Stimulated activated naive B cell treated with anti-CD40 and anti-IgM and Interleukin-4, amounts not matched to agents 10 μg/mL and 1 μg/mL and 100 μg/mL, for 72 hours (primary cell): ENCODE measurements around the gene CIC.
A peak's percentile ranks its signal among the peaks of the same experiment; 100 is the strongest.

Experiments
- ATAC-seq, 2 donors: fragments of 150-1000 bp; cut with Tn5 transposase; replicated peaks; 2 replicates each; pipeline ENCODE4 v1.10.0; 2021; ENCODE audit warnings: moderate library complexity in 1 of 2
- DNase-seq: peaks from one replicate; pipeline ENCODE4 v3.0.0; 2021
- H3K27ac Mint-ChIP-seq: one replicate; pipeline ENCODE4 v1.8.0; 2022; ENCODE audit warnings: mild to moderate bottlenecking, mixed read lengths
- H3K27me3 Mint-ChIP-seq, 2 donors: one replicate each; pipeline ENCODE4 v1.8.0; 2022; ENCODE audit warnings: mixed read lengths in 2 of 2
- H3K36me3 Mint-ChIP-seq, 2 donors: one replicate each; pipeline ENCODE4 v1.8.0; 2022; ENCODE audit warnings: mixed read lengths in 2 of 2, mild to moderate bottlenecking in 1 of 2
- H3K4me1 Mint-ChIP-seq, 2 donors: one replicate each; pipeline ENCODE4 v1.8.0; 2022; ENCODE audit warnings: mixed read lengths in 2 of 2, mild to moderate bottlenecking in 1 of 2
- H3K4me3 Mint-ChIP-seq, 2 donors: one replicate each; pipeline ENCODE4 v1.8.0; 2022; ENCODE audit warnings: mild to moderate bottlenecking in 2 of 2, mixed read lengths in 2 of 2, moderate library complexity in 1 of 2
- H3K9me3 Mint-ChIP-seq, 2 donors: one replicate each; pipeline ENCODE4 v1.8.0; 2022; ENCODE audit warnings: mixed read lengths in 2 of 2, mild to moderate bottlenecking in 1 of 2

Gene CIC

GRCh38 chr19:42272989-42273406 is 3.9 kb downstream of the CIC start:
- ATAC-seq (no peak), DNase-seq (no peak)
- Mint-ChIP-seq H3K36me3 (peaks cover 30 to 45% of the 10 kb centered on the region in 2 donors), H3K27me3 (no peaks in the 10 kb centered on the region), H3K4me1 (peaks cover 39 to 55% of the 10 kb centered on the region in 2 donors), H3K4me3 (no peak overlapping the region), H3K9me3 (no peaks in the 10 kb centered on the region), H3K27ac (no peak overlapping the region)

- Mint-ChIP-seq H3K27ac (no peak overlapping the region), H3K9me3 (no peaks in the 10 kb centered on the region), H3K27me3 (no peaks in the 10 kb centered on the region), H3K4me3 (no peak overlapping the region), H3K4me1 (peaks cover 42 to 60% of the 10 kb centered on the region in 2 donors), H3K36me3 (peaks cover 30 to 45% of the 10 kb centered on the region in 2 donors)
- ATAC-seq (no peak), DNase-seq (no peak)
Measured at GRCh38 chr19:42273407-42274064, 4.5 kb downstream of the CIC start.

- H3K9me3 Mint-ChIP-seq: no peaks in the 10 kb centered on the region
- H3K36me3 Mint-ChIP-seq: peaks cover 30 to 45% of the 10 kb centered on the region in 2 donors
- H3K4me3 Mint-ChIP-seq: no peak overlapping the region
- H3K27ac Mint-ChIP-seq: no peak overlapping the region
- ATAC-seq (no peak), DNase-seq (no peak)
- H3K27me3 Mint-ChIP-seq: no peaks in the 10 kb centered on the region
- H3K4me1 Mint-ChIP-seq: peaks cover 48 to 67% of the 10 kb centered on the region in 2 donors
Measured at GRCh38 chr19:42274065-42274682, 5.1 kb downstream of the CIC start.

GRCh38 chr19:42275103-42275502 is 6.1 kb downstream of the CIC start:
- Mint-ChIP-seq H3K36me3 (peaks cover 30 to 42% of the 10 kb centered on the region in 2 donors), H3K4me3 (peak overlapping the region in 1 of 2 donors; percentile 37), H3K27me3 (no peaks in the 10 kb centered on the region), H3K27ac (no peak overlapping the region), H3K4me1 (peaks cover 47 to 65% of the 10 kb centered on the region in 2 donors), H3K9me3 (no peaks in the 10 kb centered on the region)
- no peak for ATAC-seq
- DNase-seq: no peak

- peaks cover 43 to 61% of the 10 kb centered on the region in 2 donors for H3K4me1 Mint-ChIP-seq
- H3K36me3 Mint-ChIP-seq: peaks cover 30 to 40% of the 10 kb centered on the region in 2 donors
- no peaks in the 10 kb centered on the region for H3K27me3 Mint-ChIP-seq
Measured at GRCh38 chr19:42275517-42275916, 6.5 kb downstream of the CIC start.

GRCh38 chr19:42276284-42276683 is 7.2 kb downstream of the CIC start:
- DNase-seq (no peak), ATAC-seq (no peak)
- peaks cover 39 to 53% of the 10 kb centered on the region in 2 donors for H3K4me1 Mint-ChIP-seq
- no peaks in the 10 kb centered on the region for H3K9me3 Mint-ChIP-seq
- peaks cover 29 to 36% of the 10 kb centered on the region in 2 donors for H3K36me3 Mint-ChIP-seq
- no peak overlapping the region for H3K27ac Mint-ChIP-seq
- no peaks in the 10 kb centered on the region for H3K27me3 Mint-ChIP-seq
- H3K4me3 Mint-ChIP-seq: no peak overlapping the region

More at GRCh38 chr19:42275517-42275916, 6.5 kb downstream of the CIC start:
- DNase-seq: no peak
- Mint-ChIP-seq H3K9me3 (no peaks in the 10 kb centered on the region), H3K4me3 (peak overlapping the region in 1 of 2 donors; percentile 37), H3K27ac (no peak overlapping the region)
- no peak for ATAC-seq

- ATAC-seq (no peak), DNase-seq (no peak)
- H3K27me3 Mint-ChIP-seq: no peaks in the 10 kb centered on the region
- H3K9me3 Mint-ChIP-seq: no peaks in the 10 kb centered on the region
- peaks cover 39 to 49% of the 10 kb centered on the region in 2 donors for H3K4me1 Mint-ChIP-seq
- no peak overlapping the region for H3K4me3 Mint-ChIP-seq
- H3K36me3 Mint-ChIP-seq: peaks cover 24 to 31% of the 10 kb centered on the region in 2 donors
- H3K27ac Mint-ChIP-seq: no peak overlapping the region
Measured at GRCh38 chr19:42276821-42277220, 7.8 kb downstream of the CIC start.

- Mint-ChIP-seq H3K4me1 (peaks cover 45 to 49% of the 10 kb centered on the region in 2 donors), H3K36me3 (peaks cover 21 to 31% of the 10 kb centered on the region in 2 donors), H3K9me3 (no peaks in the 10 kb centered on the region), H3K27ac (peak overlapping the region; percentile 3), H3K4me3 (peak overlapping the region in 1 of 2 donors; percentile 29), H3K27me3 (no peaks in the 10 kb centered on the region)
- ATAC-seq (no peak), DNase-seq (no peak)
Measured at GRCh38 chr19:42277821-42278451, 8.9 kb downstream of the CIC start.

GRCh38 chr19:42278452-42279154 is 9.6 kb downstream of the CIC start:
- H3K4me3 Mint-ChIP-seq: peak overlapping the region; percentile 87 to 89
- DNase-seq (no peak), ATAC-seq (no peak)
- H3K27me3 Mint-ChIP-seq: no peaks in the 10 kb centered on the region
- peak overlapping the region; percentile 88 for H3K27ac Mint-ChIP-seq
- H3K9me3 Mint-ChIP-seq: no peaks in the 10 kb centered on the region
- H3K4me1 Mint-ChIP-seq: peaks cover 45 to 49% of the 10 kb centered on the region in 2 donors
- peaks cover 19 to 25% of the 10 kb centered on the region in 2 donors for H3K36me3 Mint-ChIP-seq

- peak overlapping the region; percentile 87 to 89 for H3K4me3 Mint-ChIP-seq
- no peak for DNase-seq
Measured at GRCh38 chr19:42279155-42279901, 10.3 kb downstream of the CIC start.

GRCh38 chr19:42279902-42280814 is 11.1 kb downstream of the CIC start:
- Mint-ChIP-seq H3K4me1 (peaks cover 44% of the 10 kb centered on the region in 2 donors), H3K4me3 (peak overlapping the region; percentile 87 to 89), H3K27me3 (no peaks in the 10 kb centered on the region)

More at GRCh38 chr19:42279155-42279901, 10.3 kb downstream of the CIC start:
- H3K27ac Mint-ChIP-seq: peak overlapping the region; percentile 88
- ATAC-seq: no peak
- H3K36me3 Mint-ChIP-seq: peaks cover 17% of the 10 kb centered on the region in 2 donors
- peaks cover 42 to 46% of the 10 kb centered on the region in 2 donors for H3K4me1 Mint-ChIP-seq
- H3K9me3 Mint-ChIP-seq: no peaks in the 10 kb centered on the region
- H3K27me3 Mint-ChIP-seq: no peaks in the 10 kb centered on the region

GRCh38 chr19:42280815-42281145 is 11.7 kb downstream of the CIC start:
- DNase-seq: no peak
- H3K9me3 Mint-ChIP-seq: no peaks in the 10 kb centered on the region
- peak; percentile 0 to 1 for ATAC-seq
- peak overlapping the region; percentile 91 for H3K27ac Mint-ChIP-seq
- H3K36me3 Mint-ChIP-seq: peaks cover 6 to 10% of the 10 kb centered on the region in 2 donors
- H3K27me3 Mint-ChIP-seq: no peaks in the 10 kb centered on the region
- H3K4me1 Mint-ChIP-seq: peaks cover 46% of the 10 kb centered on the region in 2 donors
- peak overlapping the region; percentile 87 to 89 for H3K4me3 Mint-ChIP-seq

More at GRCh38 chr19:42279902-42280814, 11.1 kb downstream of the CIC start:
- peak; percentile 55 to 63 for ATAC-seq
- Mint-ChIP-seq H3K27ac (peak overlapping the region; percentile 91), H3K9me3 (no peaks in the 10 kb centered on the region), H3K36me3 (peaks cover 9 to 13% of the 10 kb centered on the region in 2 donors)
- DNase-seq: peak; percentile 91
